ENCODE data around the gene NID2.

- TF ChIP-seq POLR2A (IDR thresholded peaks at IDR 0.05) (no peak), CTCF (IDR thresholded peaks at IDR 0.05 in 8 of 11, conservative IDR thresholded peaks at IDR 0.05 in 3 of 11) (no peak)
Measured at GRCh38 chr14:51957950-51958349, 110.9 kb downstream of the NID2 start.

Measured in spleen (tissue), 7 donors.